Tibial artery (tissue), 4 donors: ENCODE measurements around the gene HLA-F.
A peak's percentile ranks its signal among the peaks of the same experiment; 100 is the strongest.

Source experiments
- DNase-seq, 2 donors: peaks; one replicate each; pipeline ENCODE4 v3.0.0-alpha.2; 2019
- H3K27ac ChIP-seq, 2 donors: fragments of 200-600 bp; sonication (generic) in 1 of 2; 1 replicate in 1 of 2; 2 replicates in 1 of 2; pipeline ENCODE4 v1.5.1; 2018 to 2019; ENCODE audit warnings: mild to moderate bottlenecking in 1 of 2
- H3K27me3 ChIP-seq, 2 donors: fragments of 200-600 bp; sonication (generic) in 1 of 2; one replicate each; pipeline versions ENCODE4 v1.5.1 to v1.6.0; 2016 to 2019
- H3K36me3 ChIP-seq, 3 donors: fragments of 200-600 bp; sonication (generic) in 2 of 3; one replicate each; pipeline ENCODE4 v1.5.1; 2016 to 2019; ENCODE audit warnings: mild to moderate bottlenecking in 2 of 3
- H3K4me1 ChIP-seq, 4 donors: fragments of 200-600 bp; sonication (generic) in 2 of 4; 1 replicate in 3 of 4; 2 replicates in 1 of 4; pipeline ENCODE4 v1.5.1; 2016 to 2019
- H3K4me3 ChIP-seq, 2 donors: fragments of 200-600 bp; sonication (generic) in 1 of 2; 1 replicate in 1 of 2; 2 replicates in 1 of 2; pipeline ENCODE4 v1.5.1; 2018 to 2019; ENCODE audit warnings: mild to moderate bottlenecking in 2 of 2
- H3K9me3 ChIP-seq, 3 donors: fragments of 200-600 bp; sonication (generic) in 1 of 3; one replicate each; pipeline ENCODE4 v1.5.1; 2016 to 2019
- CTCF ChIP-seq, 2 experiments: fragments of 200-600 bp in 1 of 2; fragments of 450-650 bp in 1 of 2; IDR thresholded peaks; one replicate each; pipeline ENCODE4 v1.5.1; 2017 to 2019; ENCODE audit warnings: antibody characterized with exemption in 2 of 2, mild to moderate bottlenecking in 1 of 2, moderate library complexity in 1 of 2
- intact Hi-C: fragments of 100-400 bp; cut with DNase I; formaldehyde crosslinking; loops from one replicate; pipeline ENCODE4 v1.15.0; 2023; ENCODE audit warnings: low total_unique reads

The HLA-F gene

GRCh38 chr6:29724937-29725869 is 2.0 kb downstream of the HLA-F start:
- intact Hi-C loops: no loop called here
- H3K4me3 ChIP-seq: peak overlapping the region in 1 of 2 donors; percentile 90
- DNase-seq: peak in 1 of 2 donors; percentile 64
- H3K27ac ChIP-seq: no peak overlapping the region
- peaks cover 0 to 23% (median 11%) of the 10 kb centered on the region in 4 donors for H3K4me1 ChIP-seq
- peaks cover 3 to 35% (median 21%) of the 10 kb centered on the region in 3 donors for H3K36me3 ChIP-seq
- no peak for TF ChIP-seq CTCF (IDR thresholded peaks at IDR 0.05)
- H3K9me3 ChIP-seq: no peaks in the 10 kb centered on the region
- no peaks in the 10 kb centered on the region for H3K27me3 ChIP-seq

- Histone ChIP-seq H3K4me1 (peaks cover 0 to 23% (median 11%) of the 10 kb centered on the region in 4 donors), H3K4me3 (no peak overlapping the region), H3K9me3 (no peaks in the 10 kb centered on the region), H3K36me3 (peaks cover 3 to 35% (median 21%) of the 10 kb centered on the region in 3 donors), H3K27me3 (no peaks in the 10 kb centered on the region), H3K27ac (no peak overlapping the region)
- peak in 1 of 2 donors; percentile 41 for DNase-seq
- intact Hi-C loops: no loop called here
- TF ChIP-seq CTCF (IDR thresholded peaks at IDR 0.05): no peak
These were observed 2.8 kb downstream of the HLA-F start for GRCh38 chr6:29726001-29726400.

- no peak for DNase-seq
- H3K4me1 ChIP-seq: peaks cover 0 to 23% (median 11%) of the 10 kb centered on the region in 4 donors
- no peaks in the 10 kb centered on the region for H3K9me3 ChIP-seq
- no peak for TF ChIP-seq CTCF (IDR thresholded peaks at IDR 0.05)
- no peak overlapping the region for H3K4me3 ChIP-seq
- peaks cover 3 to 35% (median 21%) of the 10 kb centered on the region in 3 donors for H3K36me3 ChIP-seq
- intact Hi-C loops: no loop called here
- no peaks in the 10 kb centered on the region for H3K27me3 ChIP-seq
- H3K27ac ChIP-seq: no peak overlapping the region
These were observed 3.4 kb downstream of the HLA-F start for GRCh38 chr6:29726571-29727194.

GRCh38 chr6:29727637-29728036 is 4.4 kb downstream of the HLA-F start:
- Histone ChIP-seq H3K4me1 (peaks cover 0 to 23% (median 11%) of the 10 kb centered on the region in 4 donors), H3K27me3 (no peaks in the 10 kb centered on the region), H3K36me3 (peaks cover 3 to 35% (median 21%) of the 10 kb centered on the region in 3 donors), H3K27ac (no peak overlapping the region), H3K9me3 (no peaks in the 10 kb centered on the region), H3K4me3 (no peak overlapping the region)
- intact Hi-C loops: no loop called here
- DNase-seq: no peak
- no peak for TF ChIP-seq CTCF (IDR thresholded peaks at IDR 0.05)

GRCh38 chr6:29728173-29728874 is 5.1 kb downstream of the HLA-F start:
- H3K4me3 ChIP-seq: no peak overlapping the region
- peaks cover 3 to 35% (median 21%) of the 10 kb centered on the region in 3 donors for H3K36me3 ChIP-seq
- peaks cover 0 to 23% (median 11%) of the 10 kb centered on the region in 4 donors for H3K4me1 ChIP-seq
- H3K9me3 ChIP-seq: no peaks in the 10 kb centered on the region
- H3K27me3 ChIP-seq: no peaks in the 10 kb centered on the region
- no peak for TF ChIP-seq CTCF (IDR thresholded peaks at IDR 0.05)
- DNase-seq: no peak
- no peak overlapping the region for H3K27ac ChIP-seq
- intact Hi-C loops: no loop called here
